Mammary epithelial cell (primary cell): Measurements from ENCODE around the gene FAM200A.

ENCODE experiments used
- EZH2 ChIP-seq: IDR thresholded peaks from 2 replicates; pipeline ENCODE4 v1.6.1; 2012; ENCODE audit warnings: low read length, inconsistent platforms, borderline replicate concordance
- TF ChIP-seq, protein P1 (sequence below), 2 donors: IDR thresholded peaks in 1 of 2; conservative IDR thresholded peaks in 1 of 2; 2 replicates each; pipeline ENCODE4 v1.5.1; 2011 to 2012; ENCODE audit warnings: inconsistent platforms in 2 of 2, low read length in 2 of 2, mild to moderate bottlenecking in 2 of 2, control low read depth in 1 of 2, low read depth in 1 of 2; ENCODE audit not compliant: insufficient read depth in 1 of 2; ENCODE audit errors: extremely low read depth in 1 of 2

DNA sequence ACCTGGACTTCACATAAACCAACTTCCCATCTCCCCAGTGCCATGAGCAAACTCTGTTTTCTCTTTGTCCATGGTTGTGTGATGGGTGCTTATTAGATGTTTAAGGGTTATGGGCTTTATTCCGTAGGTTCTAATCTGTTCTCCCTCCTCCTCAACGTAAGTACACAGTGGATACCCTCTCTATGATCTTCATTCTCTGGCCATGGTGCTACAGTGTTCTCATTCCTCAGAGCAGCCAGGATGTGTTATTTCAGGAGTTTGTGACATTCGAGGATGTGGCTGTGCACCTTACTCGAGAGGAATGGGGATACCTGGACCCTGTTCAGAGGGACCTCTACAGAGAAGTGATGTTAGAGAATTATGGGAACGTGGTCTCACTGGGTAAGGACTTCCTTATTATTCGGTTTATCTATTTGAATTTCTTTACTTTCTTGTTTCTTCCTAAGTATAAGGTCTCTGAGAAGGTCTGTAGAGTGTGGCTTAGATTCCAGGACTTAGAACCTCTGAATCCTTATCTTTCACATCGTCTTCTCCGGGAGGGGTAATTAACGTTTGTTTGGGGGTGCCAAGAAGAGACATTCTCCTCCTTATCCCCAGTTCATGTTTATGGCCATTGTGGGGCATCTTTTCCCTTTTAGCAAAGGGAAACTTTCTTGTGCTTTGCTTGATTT lies 10.3 kb upstream of the FAM200A start:
- TF ChIP-seq, protein P1, sequence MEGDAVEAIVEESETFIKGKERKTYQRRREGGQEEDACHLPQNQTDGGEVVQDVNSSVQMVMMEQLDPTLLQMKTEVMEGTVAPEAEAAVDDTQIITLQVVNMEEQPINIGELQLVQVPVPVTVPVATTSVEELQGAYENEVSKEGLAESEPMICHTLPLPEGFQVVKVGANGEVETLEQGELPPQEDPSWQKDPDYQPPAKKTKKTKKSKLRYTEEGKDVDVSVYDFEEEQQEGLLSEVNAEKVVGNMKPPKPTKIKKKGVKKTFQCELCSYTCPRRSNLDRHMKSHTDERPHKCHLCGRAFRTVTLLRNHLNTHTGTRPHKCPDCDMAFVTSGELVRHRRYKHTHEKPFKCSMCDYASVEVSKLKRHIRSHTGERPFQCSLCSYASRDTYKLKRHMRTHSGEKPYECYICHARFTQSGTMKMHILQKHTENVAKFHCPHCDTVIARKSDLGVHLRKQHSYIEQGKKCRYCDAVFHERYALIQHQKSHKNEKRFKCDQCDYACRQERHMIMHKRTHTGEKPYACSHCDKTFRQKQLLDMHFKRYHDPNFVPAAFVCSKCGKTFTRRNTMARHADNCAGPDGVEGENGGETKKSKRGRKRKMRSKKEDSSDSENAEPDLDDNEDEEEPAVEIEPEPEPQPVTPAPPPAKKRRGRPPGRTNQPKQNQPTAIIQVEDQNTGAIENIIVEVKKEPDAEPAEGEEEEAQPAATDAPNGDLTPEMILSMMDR (conservative IDR thresholded peaks at IDR 0.05 in 1 of 2, IDR thresholded peaks at IDR 0.05 in 1 of 2; ENCODE audit: extremely low read depth in 1 of 2, insufficient read depth in 1 of 2, low read depth in 1 of 2, low read length in 2 of 2): no peak
- no peak for TF ChIP-seq EZH2
